ENCODE measurements around the gene FCER1A. TPM values are rescaled to one million over a fixed set of nuclear protein-coding genes. Genes with fewer than 3 reads are reported as not detected.

The FCER1A gene
- total RNA-seq, 1 donor from 2014 or later: not detected

DNA sequence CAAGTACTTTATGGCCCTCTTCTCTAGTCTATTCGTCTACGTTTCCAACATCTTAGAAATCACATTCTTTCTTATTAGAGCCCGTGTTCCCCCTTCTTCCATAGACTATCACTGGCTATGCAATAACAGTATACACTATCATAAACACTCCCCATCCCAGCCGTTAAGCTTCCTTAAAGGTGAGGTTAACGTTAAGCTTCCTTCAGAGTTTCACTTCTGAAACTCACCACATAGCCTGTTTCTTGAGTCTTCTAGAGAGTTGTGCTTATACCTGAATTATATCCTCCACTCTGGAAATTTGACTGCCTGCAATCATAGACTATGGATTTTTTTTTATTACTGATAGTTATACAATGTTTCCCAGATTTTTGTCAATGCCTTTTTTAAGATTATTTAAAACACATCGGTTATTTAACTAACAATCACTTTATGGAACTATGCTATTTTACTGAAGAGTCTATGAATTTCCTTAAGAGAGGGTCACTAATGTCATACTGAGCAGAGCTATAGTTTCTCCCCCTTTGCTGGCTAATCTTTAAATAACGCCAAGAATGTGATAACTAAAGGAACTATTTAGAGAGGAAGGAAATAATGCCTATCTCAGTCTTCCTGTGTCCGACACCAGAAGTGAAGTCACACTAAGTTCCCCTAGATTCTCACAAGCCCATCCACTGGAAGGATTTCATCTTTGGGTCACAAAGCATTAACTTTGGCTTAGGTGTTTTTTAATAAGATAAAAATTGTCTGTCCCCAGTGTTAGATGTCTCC is 16.8 kb downstream of the FCER1A start:
- Mint-ChIP-seq H3K9me3 (ENCODE audit: unreplicated experiment) (peaks cover 5% of the 10 kb centered on the region), H3K27ac (ENCODE audit: unreplicated experiment) (no peak overlapping the region), H3K4me3 (ENCODE audit: unreplicated experiment) (no peak overlapping the region), H3K4me1 (ENCODE audit: unreplicated experiment) (peaks cover 22% of the 10 kb centered on the region), H3K27me3 (ENCODE audit: unreplicated experiment) (peaks cover 1% of the 10 kb centered on the region), H3K36me3 (ENCODE audit: low read depth, unreplicated experiment) (no peaks in the 10 kb centered on the region)
- TF ChIP-seq, protein P1, sequence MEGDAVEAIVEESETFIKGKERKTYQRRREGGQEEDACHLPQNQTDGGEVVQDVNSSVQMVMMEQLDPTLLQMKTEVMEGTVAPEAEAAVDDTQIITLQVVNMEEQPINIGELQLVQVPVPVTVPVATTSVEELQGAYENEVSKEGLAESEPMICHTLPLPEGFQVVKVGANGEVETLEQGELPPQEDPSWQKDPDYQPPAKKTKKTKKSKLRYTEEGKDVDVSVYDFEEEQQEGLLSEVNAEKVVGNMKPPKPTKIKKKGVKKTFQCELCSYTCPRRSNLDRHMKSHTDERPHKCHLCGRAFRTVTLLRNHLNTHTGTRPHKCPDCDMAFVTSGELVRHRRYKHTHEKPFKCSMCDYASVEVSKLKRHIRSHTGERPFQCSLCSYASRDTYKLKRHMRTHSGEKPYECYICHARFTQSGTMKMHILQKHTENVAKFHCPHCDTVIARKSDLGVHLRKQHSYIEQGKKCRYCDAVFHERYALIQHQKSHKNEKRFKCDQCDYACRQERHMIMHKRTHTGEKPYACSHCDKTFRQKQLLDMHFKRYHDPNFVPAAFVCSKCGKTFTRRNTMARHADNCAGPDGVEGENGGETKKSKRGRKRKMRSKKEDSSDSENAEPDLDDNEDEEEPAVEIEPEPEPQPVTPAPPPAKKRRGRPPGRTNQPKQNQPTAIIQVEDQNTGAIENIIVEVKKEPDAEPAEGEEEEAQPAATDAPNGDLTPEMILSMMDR (IDR thresholded peaks at IDR 0.05; ENCODE audit: unreplicated experiment): no peak
- no peak for DNase-seq (ENCODE audit: low spot score)

DNA sequence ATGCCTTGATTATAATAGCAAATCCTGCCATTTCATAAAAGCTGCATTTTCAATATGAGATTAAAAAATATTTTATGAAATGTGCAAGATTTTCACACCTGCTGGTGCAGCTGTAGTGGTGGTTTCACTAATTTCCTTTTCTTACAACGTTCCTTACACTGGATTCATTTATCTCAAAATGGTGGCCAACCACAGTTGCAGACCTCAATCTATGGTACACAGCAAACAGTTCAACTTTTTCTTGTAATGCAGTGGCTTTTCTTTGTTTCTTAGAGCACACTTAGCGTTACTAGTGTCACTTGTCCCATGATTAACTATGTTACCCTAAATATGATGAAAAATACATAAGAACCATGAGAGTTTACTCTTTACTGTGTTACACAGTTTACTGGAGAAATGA is 32.7 kb downstream of the FCER1A start:
- H3K27me3 Mint-ChIP-seq (ENCODE audit: unreplicated experiment): no peaks in the 10 kb centered on the region
- no peak for DNase-seq (ENCODE audit: low spot score)
- H3K4me3 Mint-ChIP-seq (ENCODE audit: unreplicated experiment): no peak overlapping the region
- TF ChIP-seq, protein P1 (IDR thresholded peaks at IDR 0.05; ENCODE audit: unreplicated experiment): no peak
- no peaks in the 10 kb centered on the region for H3K36me3 Mint-ChIP-seq (ENCODE audit: low read depth, unreplicated experiment)
- no peaks in the 10 kb centered on the region for H3K9me3 Mint-ChIP-seq (ENCODE audit: unreplicated experiment)
- no peaks in the 10 kb centered on the region for H3K4me1 Mint-ChIP-seq (ENCODE audit: unreplicated experiment)
- no peak overlapping the region for H3K27ac Mint-ChIP-seq (ENCODE audit: unreplicated experiment)

DNA sequence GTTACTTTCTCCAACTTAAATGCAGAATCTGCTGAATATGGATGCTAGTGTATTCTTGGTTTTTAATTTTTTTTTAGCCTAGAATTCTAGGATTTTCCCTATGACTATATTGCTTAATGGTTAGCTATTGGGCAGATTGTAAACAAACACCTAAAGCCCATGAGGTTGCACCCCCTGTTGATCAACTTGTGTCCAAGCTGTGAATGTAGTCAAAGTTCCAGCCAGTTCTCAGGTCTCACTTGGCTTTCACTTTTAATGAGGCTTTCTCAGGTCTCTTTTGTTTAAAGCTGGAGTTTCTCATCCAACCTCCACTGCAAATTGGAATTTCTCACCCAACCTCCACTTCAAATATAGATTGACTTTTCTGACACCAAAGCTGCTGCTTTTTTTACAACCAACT is 35.9 kb downstream of the FCER1A start:
- H3K9me3 Mint-ChIP-seq (ENCODE audit: unreplicated experiment): no peaks in the 10 kb centered on the region
- H3K4me3 Mint-ChIP-seq (ENCODE audit: unreplicated experiment): no peak overlapping the region
- H3K36me3 Mint-ChIP-seq (ENCODE audit: low read depth, unreplicated experiment): no peaks in the 10 kb centered on the region
- no peaks in the 10 kb centered on the region for H3K4me1 Mint-ChIP-seq (ENCODE audit: unreplicated experiment)
- no peak for DNase-seq (ENCODE audit: low spot score)
- no peaks in the 10 kb centered on the region for H3K27me3 Mint-ChIP-seq (ENCODE audit: unreplicated experiment)
- TF ChIP-seq, protein P1 (IDR thresholded peaks at IDR 0.05; ENCODE audit: unreplicated experiment): no peak
- no peak overlapping the region for H3K27ac Mint-ChIP-seq (ENCODE audit: unreplicated experiment)

DNA sequence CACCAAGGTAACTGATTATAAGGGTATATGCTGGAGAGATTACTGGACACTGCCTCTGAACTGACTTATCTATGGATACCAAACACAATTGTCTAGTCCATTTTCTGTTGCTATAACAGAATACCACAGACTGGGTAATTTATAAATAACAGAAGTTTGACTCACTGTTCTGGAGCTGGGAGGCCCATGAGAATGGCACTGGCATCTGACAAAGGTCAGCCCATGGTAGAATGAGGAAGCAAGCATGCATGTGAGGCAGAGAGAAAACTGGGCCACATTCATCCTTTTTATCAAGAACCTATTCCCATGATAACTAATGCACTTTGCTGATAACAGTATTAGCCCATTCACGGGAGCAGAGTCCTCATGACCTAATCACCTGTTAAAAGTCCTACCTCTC is 37.4 kb downstream of the FCER1A start:
- no peak for DNase-seq (ENCODE audit: low spot score)
- H3K27ac Mint-ChIP-seq (ENCODE audit: unreplicated experiment): no peak overlapping the region
- TF ChIP-seq, protein P1 (IDR thresholded peaks at IDR 0.05; ENCODE audit: unreplicated experiment): no peak
- H3K36me3 Mint-ChIP-seq (ENCODE audit: low read depth, unreplicated experiment): no peaks in the 10 kb centered on the region
- no peaks in the 10 kb centered on the region for H3K4me1 Mint-ChIP-seq (ENCODE audit: unreplicated experiment)
- H3K9me3 Mint-ChIP-seq (ENCODE audit: unreplicated experiment): no peaks in the 10 kb centered on the region
- no peak overlapping the region for H3K4me3 Mint-ChIP-seq (ENCODE audit: unreplicated experiment)
- H3K27me3 Mint-ChIP-seq (ENCODE audit: unreplicated experiment): no peaks in the 10 kb centered on the region

DNA sequence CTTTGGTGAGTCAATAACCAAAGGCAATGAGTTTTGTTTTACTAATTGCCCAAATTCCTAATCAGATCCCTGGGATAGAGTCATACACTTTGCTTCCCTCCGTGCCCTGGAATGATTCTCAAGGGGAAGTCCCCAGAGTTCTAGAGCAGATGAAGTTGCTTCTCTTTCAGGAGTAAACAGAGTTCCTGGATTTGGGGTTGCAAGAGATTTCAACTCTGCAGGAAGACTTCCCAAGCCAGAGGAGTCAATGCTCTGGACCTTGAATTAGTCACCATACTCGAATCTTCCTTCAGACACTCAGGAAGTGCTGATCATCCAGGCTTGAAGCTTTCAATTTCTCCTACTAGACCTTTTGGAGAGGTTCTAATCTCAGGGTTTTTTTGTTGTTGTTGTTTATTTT is 39.6 kb downstream of the FCER1A start:
- Mint-ChIP-seq H3K27ac (ENCODE audit: unreplicated experiment) (no peak overlapping the region), H3K9me3 (ENCODE audit: unreplicated experiment) (no peaks in the 10 kb centered on the region), H3K36me3 (ENCODE audit: low read depth, unreplicated experiment) (no peaks in the 10 kb centered on the region), H3K4me1 (ENCODE audit: unreplicated experiment) (no peaks in the 10 kb centered on the region), H3K4me3 (ENCODE audit: unreplicated experiment) (no peak overlapping the region), H3K27me3 (ENCODE audit: unreplicated experiment) (no peaks in the 10 kb centered on the region)
- DNase-seq (ENCODE audit: low spot score): no peak
- TF ChIP-seq, protein P1 (IDR thresholded peaks at IDR 0.05; ENCODE audit: unreplicated experiment): no peak
